Activated CD4-positive, alpha-beta T cell treated with anti-CD3 and anti-CD28 coated beads, Interleukin-2, Interleukin-4, amounts not matched to agents 100 ng/mL and 50 ng/mL, durations not matched to agents 16 hours and 8 hours (primary cell): ENCODE results near the gene SNRNP27.
"Not testable (repeated sequence)": the region's sequence is repeated elsewhere in the genome, so short reads cannot be mapped to it uniquely, and the experiment has no call there.

Experiments used
- DNase-seq: peaks from one replicate; pipeline ENCODE4 v3.0.0-alpha.2; 2020; ENCODE audit warnings: low spot score

The SNRNP27 gene

DNA sequence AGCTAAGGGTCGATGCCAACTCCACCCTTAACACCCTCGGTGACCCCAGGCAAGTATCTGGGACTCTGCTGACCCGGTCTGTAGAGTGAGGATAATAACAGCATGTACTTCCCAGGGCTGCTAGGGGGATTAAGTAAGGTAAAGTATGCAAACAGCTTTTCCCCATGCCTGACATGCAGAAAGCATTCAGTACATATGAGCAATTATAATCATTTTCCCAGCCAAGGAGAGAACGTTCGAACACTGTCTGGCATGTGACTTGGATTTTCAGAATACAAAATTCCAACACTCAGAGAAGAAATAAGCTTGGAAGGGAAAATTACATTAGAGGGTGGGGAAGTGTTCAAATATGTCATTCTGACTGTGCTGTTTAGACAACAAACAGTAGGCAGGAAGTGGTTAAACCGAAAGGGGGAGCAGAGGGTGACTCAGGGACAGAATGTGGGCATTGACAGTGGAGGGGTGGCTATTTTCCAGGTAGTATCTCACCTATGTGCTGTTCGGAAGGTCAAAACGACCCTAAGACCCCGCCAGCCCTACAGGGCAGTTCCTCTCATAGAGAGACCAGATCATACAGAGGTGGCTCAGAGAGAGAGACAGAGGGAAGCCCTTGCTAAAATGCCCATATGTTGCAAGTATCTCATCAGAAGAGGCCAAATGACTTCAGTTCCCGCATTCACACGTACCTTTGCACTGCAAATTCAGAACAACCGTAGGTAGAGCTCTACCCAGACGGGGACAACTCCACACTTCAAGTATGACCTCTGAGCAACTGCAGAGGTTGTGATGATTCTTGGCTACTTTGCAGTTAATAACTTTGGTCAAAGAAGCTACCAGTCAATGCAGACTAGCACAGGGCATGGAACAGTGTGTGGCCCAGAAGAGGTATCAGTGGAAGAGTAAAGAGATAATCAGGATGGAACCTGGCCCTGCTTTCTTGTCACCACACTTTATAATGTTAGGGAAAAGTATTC, 52.9 kb downstream of the SNRNP27 start:
- peak; percentile 84 for DNase-seq

DNA sequence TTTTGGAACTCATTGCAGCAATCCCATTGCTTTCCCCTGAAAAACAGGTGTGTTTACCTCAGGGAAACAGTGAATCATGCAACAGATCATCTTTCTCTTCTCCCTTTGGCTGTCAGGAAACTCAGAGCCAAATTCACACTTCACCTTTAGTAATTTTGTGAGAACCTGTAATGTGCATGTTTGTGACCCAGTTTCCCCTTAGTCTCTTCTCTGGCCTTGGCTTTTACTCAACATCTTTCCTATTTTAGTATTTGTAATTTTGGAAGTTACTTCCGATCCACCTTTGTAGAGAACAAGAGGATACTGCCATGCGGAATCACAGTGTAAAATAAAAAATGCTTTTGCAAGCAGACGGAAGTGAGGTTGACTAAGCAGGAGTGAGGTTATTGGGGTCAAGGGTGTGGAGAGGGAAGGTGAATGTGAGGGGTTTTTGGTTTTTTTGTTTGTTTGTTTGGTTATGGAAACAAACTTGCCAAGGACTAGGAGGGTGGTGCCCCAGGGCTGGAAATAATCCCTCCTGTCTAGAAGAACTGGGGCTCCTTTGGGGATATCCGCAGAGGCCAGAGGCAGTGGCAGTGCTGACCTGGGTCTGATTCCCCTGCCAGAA, 53.7 kb downstream of the SNRNP27 start:
- no peak for DNase-seq

DNA sequence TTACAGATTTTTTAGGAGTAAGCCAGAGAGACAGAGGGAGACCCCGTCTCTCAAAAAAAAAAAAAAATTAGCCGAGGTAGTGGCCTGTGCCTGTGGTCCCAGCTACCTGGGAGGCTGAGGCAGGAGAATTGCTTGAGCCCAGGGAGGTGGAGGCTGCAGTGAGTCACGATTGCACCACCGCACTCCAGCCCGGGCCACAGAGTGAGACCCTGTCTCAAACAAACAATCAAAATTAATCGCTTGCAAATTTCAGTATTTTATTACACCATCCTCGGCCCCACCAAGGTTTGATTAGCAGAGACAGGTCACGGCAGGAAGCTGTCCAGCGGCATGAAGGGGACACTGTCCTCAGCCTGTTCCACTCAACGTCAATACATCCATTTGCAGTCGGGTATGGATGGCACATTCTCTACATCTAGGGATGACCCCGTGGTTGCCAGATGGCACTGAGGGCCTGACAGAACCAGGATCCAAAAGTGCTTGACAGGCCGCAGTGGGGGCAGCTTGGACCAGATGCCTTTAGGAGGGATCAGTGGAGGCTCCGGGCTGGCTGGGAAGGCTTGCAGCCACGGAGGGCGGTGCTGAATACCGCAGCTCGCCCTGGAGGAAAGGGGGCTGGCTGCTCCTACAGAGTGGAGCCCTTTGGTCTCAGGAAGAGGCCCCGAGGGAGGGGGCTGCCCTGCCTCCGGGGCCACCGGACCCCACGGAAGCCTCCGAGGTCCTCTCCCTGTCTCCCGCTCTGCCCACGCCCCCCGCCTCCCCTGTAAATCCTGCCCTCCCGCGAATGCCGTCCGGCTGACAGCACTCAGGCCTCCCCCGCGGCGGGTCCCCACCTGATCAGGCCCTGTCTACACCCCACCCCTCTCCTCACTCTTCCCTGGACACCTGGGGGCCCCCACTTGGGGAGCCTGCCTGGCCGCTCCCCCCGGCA, 54.5 kb downstream of the SNRNP27 start:
- DNase-seq = no peak

DNA sequence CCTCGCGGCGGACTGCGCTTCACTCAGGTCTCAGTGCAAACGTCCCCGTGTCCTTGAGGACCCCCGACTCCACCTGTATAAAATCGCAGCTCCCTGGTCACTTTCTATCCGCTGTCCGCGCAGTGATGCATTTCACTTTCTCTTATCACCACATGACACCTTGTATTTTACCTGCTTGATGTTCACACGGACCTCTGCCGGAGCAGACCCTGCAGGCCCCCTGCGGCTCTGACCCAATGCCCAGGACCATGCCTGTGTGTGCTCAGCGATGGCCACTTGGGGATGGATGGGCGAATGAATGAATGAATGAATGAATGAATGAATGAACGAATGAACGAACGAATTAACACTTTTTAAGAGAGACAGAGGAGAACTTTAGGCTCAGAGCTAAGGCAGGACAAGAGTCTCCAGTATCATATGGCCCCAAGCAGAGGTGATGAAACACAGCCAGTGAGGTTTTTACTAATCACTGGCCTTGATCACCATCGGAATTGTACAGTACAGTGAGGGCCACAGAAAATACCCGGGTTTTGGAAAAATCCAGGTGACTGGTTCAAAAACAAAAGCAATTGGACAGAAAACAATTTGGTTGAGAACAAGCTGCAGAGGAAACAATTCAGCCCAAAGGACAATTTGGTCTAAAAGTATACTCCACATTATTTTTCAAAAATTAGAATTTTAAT, 55.3 kb downstream of the SNRNP27 start:
- DNase-seq = no peak

DNA sequence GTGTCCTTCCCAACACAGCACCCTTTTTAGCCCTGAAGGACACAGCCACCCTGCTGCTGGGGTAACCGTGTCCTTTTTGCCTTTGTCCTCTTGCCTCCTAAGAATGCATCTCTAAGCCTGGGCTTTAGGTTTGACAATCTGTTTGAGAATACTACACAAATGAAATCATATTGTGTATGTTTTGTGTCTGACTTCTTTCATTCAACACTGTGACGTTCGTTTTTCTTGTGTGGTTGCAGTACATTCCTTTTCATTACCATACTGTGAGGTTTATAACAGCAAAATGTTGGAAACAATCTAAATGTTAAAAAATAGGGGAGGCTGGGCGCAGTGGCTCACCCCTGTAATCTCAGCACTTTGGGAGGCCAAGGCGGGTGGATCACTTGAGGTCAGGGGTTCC, 56.5 kb downstream of the SNRNP27 start:
- no peak for DNase-seq

DNA sequence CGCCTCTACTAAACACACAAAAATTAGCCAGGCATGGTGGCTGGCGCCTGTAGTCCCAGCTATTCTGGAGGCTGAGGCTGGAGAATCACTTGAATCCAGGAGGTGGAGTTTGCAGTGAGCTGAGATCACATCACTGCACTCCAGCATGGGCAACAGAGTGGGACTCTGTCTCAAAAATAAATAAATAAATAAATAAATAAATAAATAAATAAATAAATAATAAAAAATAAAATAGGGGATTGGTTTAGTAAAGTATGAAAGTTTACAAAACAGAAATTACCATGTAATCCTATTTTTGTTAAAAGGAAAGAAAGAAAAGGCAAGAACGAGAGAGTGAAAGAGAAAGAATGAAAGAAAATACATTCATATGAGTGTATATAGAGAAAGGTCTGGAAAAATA, 56.9 kb downstream of the SNRNP27 start:
- DNase-seq = not testable (repeated sequence)

DNA sequence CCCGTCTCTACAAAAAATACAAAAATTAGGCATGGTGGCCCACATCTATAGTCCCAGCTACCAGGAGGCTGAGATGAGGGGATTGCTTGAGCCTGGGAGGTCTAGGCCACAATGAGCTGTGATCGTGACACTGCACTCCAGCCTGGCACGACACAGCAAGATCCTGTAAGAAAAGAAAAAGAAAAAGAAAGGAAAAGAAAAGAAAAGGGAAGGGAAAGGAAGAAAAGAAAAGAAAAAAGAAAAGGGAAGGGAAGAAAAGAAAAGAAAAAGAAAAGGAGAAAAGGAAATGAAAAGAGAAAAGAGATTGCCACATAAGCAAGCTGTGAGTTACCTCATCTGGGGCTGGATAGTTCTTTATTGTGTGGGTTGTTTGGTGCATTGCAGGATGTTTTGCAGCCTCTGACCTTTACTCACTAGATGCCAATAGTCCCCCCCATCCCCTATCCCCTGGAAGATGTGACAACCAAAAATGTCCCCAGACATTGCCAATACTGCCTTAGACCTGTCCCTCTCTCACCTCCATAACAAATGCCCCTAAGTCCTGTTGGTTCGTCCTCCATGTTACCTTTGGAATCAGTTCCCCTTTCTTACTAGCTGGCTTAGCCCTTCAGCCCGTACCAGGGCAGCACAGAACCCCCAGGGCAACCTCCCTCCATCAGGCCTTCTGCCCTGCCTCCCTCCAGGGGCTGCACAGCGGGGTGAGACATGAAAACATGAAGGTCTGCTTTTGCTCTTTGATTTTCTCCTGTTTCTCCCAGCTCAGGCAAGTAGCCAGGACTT, 58.8 kb downstream of the SNRNP27 start:
- no peak for DNase-seq

DNA sequence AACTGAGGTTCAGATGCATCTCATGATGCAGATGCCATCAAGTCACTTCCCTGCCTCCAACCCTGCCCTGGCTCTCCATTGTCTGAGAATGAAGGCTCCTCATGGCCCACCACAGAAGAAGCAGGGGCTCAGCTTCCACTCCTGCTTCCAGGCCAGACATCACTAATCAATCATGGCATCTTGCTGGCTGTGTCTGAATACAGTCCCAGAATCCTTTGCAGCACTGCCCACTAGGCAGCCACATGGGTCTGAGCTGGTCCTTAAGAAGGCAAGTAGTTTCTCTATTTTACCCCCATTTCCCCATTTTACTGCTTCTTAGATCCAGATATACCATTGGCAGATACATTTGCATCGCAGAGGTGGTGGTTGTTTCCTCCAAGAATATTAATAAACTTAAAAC, 60.3 kb downstream of the SNRNP27 start:
- no peak for DNase-seq
